Measurements from ENCODE around the gene KDM4D. TPM values are rescaled to one million over a fixed set of nuclear protein-coding genes. Genes with fewer than 3 reads are reported as not detected.

KDM4D gene
- polyA plus RNA-seq, 3 donors, result 0.03 to 0.16 TPM; not detected in 1

GRCh38 chr11:94932503-94932902 lies 41.0 kb upstream of the KDM4D start:
- Mint-ChIP-seq H3K27me3 (ENCODE audit: low read depth in 3 of 3) (peaks cover 0 to 3% (median 2%) of the 10 kb centered on the region in 3 donors), H3K9me3 (peaks cover 0 to 2% (median 0%) of the 10 kb centered on the region in 7 donors), H3K4me1 (peaks cover 8% of the 10 kb centered on the region), H3K36me3 (no peaks in the 10 kb centered on the region), H3K4me3 (no peak overlapping the region), H3K27ac (no peak overlapping the region)
- Histone ChIP-seq H2AFZ (ENCODE audit: insufficient read depth, low read depth, low read length, poor library complexity, severe bottlenecking) (no peak overlapping the region), H3K4me3 (replicated peaks in 1 of 3; ENCODE audit: low read depth in 2 of 3, low read length in 3 of 3) (no peak overlapping the region), H4K20me1 (ENCODE audit: insufficient read depth, low read length) (no peaks in the 10 kb centered on the region), H3K27me3 (ENCODE audit: control insufficient read depth in 2 of 2, insufficient read depth in 2 of 2, low read length in 2 of 2) (no peaks in the 10 kb centered on the region), H3K4me2 (replicated peaks; ENCODE audit: extremely low read depth, low read length, poor library complexity, severe bottlenecking) (no peak overlapping the region), H3K9me3 (replicated peaks in 1 of 2; ENCODE audit: control insufficient read depth in 1 of 2, insufficient read depth in 1 of 2, low read length in 2 of 2) (no peaks in the 10 kb centered on the region), H3K79me2 (ENCODE audit: insufficient read depth, low read length) (no peaks in the 10 kb centered on the region), H3K9ac (ENCODE audit: insufficient read depth, low read length, poor library complexity, severe bottlenecking) (no peak overlapping the region), H3K36me3 (replicated peaks in 1 of 2; ENCODE audit: control insufficient read depth in 1 of 2, insufficient read depth in 2 of 2, low read length in 2 of 2) (no peaks in the 10 kb centered on the region), H3K27ac (ENCODE audit: low read depth in 1 of 2, low read length in 2 of 2) (no peak overlapping the region), H3K4me1 (ENCODE audit: control insufficient read depth in 1 of 2, insufficient read depth in 2 of 2, low read length in 2 of 2) (no peaks in the 10 kb centered on the region)
- WGBS (ENCODE audit: insufficient coverage), result no CpG with 5 or more reads among the region's 5 CpGs
- TF ChIP-seq CTCF (IDR thresholded peaks at IDR 0.05), result no peak
- no peak for DNase-seq
- intact Hi-C loops (cut with micrococcal nuclease), result no loop called here

- no peaks in the 10 kb centered on the region for H3K36me3 Mint-ChIP-seq
- Histone ChIP-seq H4K20me1 (ENCODE audit: insufficient read depth, low read length) (no peaks in the 10 kb centered on the region), H3K27me3 (ENCODE audit: control insufficient read depth in 2 of 2, insufficient read depth in 2 of 2, low read length in 2 of 2) (no peaks in the 10 kb centered on the region), H3K27ac (ENCODE audit: low read depth in 1 of 2, low read length in 2 of 2) (no peak overlapping the region), H3K36me3 (replicated peaks in 1 of 2; ENCODE audit: control insufficient read depth in 1 of 2, insufficient read depth in 2 of 2, low read length in 2 of 2) (no peaks in the 10 kb centered on the region), H3K4me3 (replicated peaks in 1 of 3; ENCODE audit: low read depth in 2 of 3, low read length in 3 of 3) (no peak overlapping the region), H3K4me1 (ENCODE audit: control insufficient read depth in 1 of 2, insufficient read depth in 2 of 2, low read length in 2 of 2) (no peaks in the 10 kb centered on the region), H2AFZ (ENCODE audit: insufficient read depth, low read depth, low read length, poor library complexity, severe bottlenecking) (no peak overlapping the region), H3K9me3 (replicated peaks in 1 of 2; ENCODE audit: control insufficient read depth in 1 of 2, insufficient read depth in 1 of 2, low read length in 2 of 2) (no peaks in the 10 kb centered on the region), H3K4me2 (replicated peaks; ENCODE audit: extremely low read depth, low read length, poor library complexity, severe bottlenecking) (no peak overlapping the region), H3K9ac (ENCODE audit: insufficient read depth, low read length, poor library complexity, severe bottlenecking) (no peak overlapping the region), H3K79me2 (ENCODE audit: insufficient read depth, low read length) (no peaks in the 10 kb centered on the region)
- peaks cover 4% of the 10 kb centered on the region for H3K4me1 Mint-ChIP-seq
- WGBS (ENCODE audit: insufficient coverage), result 78% methylated on average over 1 of the region's 5 CpGs
- H3K27ac Mint-ChIP-seq, result no peak overlapping the region
- H3K4me3 Mint-ChIP-seq, result no peak overlapping the region
- intact Hi-C loops (cut with micrococcal nuclease), result no loop called here
- no peak for DNase-seq
- peaks cover 0 to 2% (median 0%) of the 10 kb centered on the region in 7 donors for H3K9me3 Mint-ChIP-seq
- no peak for TF ChIP-seq CTCF (IDR thresholded peaks at IDR 0.05)
- H3K27me3 Mint-ChIP-seq (ENCODE audit: low read depth in 3 of 3), result peaks cover 0 to 3% (median 2%) of the 10 kb centered on the region in 3 donors
Measured at GRCh38 chr11:94933223-94934130, 40.0 kb upstream of the KDM4D start.

Data from CD14-positive monocyte (primary cell).